WTC11 (cell line): ENCODE measurements around the gene DHX40.

Source experiments
- ATF6 ChIP-seq: sonication (generic); formaldehyde crosslinking; IDR thresholded peaks from 2 replicates; pipeline ENCODE4 v1.8.1; 2023; ENCODE audit warnings: mild to moderate bottlenecking, missing genetic modification reagents
- IRF1 ChIP-seq: sonication (generic); formaldehyde crosslinking; IDR thresholded peaks from 2 replicates; pipeline ENCODE4 v1.8.0; 2023; ENCODE audit warnings: missing genetic modification reagents
- ZNF121 ChIP-seq: sonication (generic); formaldehyde crosslinking; IDR thresholded peaks from 2 replicates; pipeline ENCODE4 v1.8.0; 2023; ENCODE audit warnings: missing genetic modification reagents
- TF ChIP-seq, protein P1 (sequence below): fragments of 200-600 bp; IDR thresholded peaks from 2 replicates; pipeline ENCODE4 v1.8.0; 2022; ENCODE audit warnings: antibody characterized with exemption
- TF ChIP-seq, protein P2 (sequence below): sonication (generic); formaldehyde crosslinking; IDR thresholded peaks from 2 replicates; pipeline ENCODE4 v1.8.1; 2022; ENCODE audit warnings: mild to moderate bottlenecking, missing genetic modification reagents, moderate library complexity, borderline replicate concordance

DNA sequence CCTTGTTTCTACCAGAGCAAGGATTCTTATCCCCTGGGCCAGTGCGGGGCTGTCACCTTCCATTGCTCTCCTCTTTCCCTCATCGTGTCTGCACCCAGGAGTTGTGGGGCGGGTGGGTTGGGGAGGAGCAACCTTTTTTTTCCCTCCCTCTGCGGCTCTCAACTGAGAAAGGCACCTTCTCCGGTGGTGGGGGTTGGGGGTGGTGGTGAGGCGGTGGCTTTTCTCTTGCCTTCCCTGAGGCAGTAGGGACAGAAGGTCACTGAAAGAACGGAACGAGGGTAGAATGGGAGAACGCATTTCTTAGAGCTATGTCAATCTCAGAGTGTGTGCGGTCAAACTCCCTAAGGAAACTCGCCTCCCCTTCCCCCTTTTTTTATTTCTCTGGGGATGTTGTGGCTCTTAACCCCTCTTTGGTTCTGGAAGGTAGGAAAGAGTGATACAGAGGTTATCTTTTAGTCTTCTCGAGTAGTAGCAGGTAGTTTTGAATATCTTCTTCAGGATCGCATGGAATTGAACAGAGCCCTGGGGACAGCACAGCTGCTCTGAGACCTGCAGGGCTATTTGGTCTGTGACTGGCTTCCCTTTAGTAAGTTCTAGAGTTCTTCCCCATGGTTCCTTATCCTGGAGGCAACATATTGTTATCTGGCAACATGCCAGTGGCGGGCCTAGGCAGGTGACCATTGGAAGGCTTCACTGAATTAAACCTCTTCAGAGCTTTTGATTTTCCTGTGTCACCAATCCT, 55.3 kb downstream of the DHX40 start:
- TF ChIP-seq, protein P1, sequence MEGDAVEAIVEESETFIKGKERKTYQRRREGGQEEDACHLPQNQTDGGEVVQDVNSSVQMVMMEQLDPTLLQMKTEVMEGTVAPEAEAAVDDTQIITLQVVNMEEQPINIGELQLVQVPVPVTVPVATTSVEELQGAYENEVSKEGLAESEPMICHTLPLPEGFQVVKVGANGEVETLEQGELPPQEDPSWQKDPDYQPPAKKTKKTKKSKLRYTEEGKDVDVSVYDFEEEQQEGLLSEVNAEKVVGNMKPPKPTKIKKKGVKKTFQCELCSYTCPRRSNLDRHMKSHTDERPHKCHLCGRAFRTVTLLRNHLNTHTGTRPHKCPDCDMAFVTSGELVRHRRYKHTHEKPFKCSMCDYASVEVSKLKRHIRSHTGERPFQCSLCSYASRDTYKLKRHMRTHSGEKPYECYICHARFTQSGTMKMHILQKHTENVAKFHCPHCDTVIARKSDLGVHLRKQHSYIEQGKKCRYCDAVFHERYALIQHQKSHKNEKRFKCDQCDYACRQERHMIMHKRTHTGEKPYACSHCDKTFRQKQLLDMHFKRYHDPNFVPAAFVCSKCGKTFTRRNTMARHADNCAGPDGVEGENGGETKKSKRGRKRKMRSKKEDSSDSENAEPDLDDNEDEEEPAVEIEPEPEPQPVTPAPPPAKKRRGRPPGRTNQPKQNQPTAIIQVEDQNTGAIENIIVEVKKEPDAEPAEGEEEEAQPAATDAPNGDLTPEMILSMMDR: no peak
- no peak for TF ChIP-seq IRF1 (CRISPR knock-in tag)
- TF ChIP-seq ATF6 (CRISPR knock-in tag): no peak
- TF ChIP-seq, protein P2, sequence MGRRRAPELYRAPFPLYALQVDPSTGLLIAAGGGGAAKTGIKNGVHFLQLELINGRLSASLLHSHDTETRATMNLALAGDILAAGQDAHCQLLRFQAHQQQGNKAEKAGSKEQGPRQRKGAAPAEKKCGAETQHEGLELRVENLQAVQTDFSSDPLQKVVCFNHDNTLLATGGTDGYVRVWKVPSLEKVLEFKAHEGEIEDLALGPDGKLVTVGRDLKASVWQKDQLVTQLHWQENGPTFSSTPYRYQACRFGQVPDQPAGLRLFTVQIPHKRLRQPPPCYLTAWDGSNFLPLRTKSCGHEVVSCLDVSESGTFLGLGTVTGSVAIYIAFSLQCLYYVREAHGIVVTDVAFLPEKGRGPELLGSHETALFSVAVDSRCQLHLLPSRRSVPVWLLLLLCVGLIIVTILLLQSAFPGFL (CRISPR knock-in tag): no peak
- no peak for TF ChIP-seq ZNF121 (CRISPR knock-in tag)
